A673 (cell line): ENCODE data around the gene SERINC2. TPM values are rescaled to one million over a fixed set of nuclear protein-coding genes. Genes with fewer than 3 reads are reported as not detected.

Experiments used
- BruUV-seq: library from RNA; stranded (reverse); fragments of 400-500 nt; replicated peaks from 2 replicates; lab custom pipeline; 2021; lab: Mats Ljungman, UMichigan
- CTCF ChIA-PET: fragments of 300-600 bp; sonication (Branson Sonifier 250); formaldehyde crosslinking; loops from one replicate; lab custom pipeline; 2022; ENCODE audit warnings: antibody characterized with exemption; lab: Charles Lee
- POLR2A ChIA-PET: fragments of 300-600 bp; sonication (Branson Sonifier 250); formaldehyde crosslinking; loops from one replicate; lab custom pipeline; 2022; ENCODE audit warnings: antibody characterized with exemption; ENCODE audit not compliant: low non-redundant PET; lab: Charles Lee
- DNase-seq: peaks from one replicate; pipeline ENCODE4 v3.0.0-alpha.2; 2015; ENCODE audit warnings: low spot score
- H3K27ac ChIP-seq: fragments of 200-600 bp; sonication (generic); 2 replicates; pipeline ENCODE4 v1.5.1; 2016; ENCODE audit warnings: mixed run types, low read depth, mild to moderate bottlenecking, mixed read lengths, antibody characterized with exemption, low read length; ENCODE audit not compliant: poor library complexity, severe bottlenecking
- H3K27me3 ChIP-seq: fragments of 200-600 bp; sonication (generic); replicated peaks from 2 replicates; pipeline ENCODE4 v1.6.1; 2017; ENCODE audit warnings: mixed run types, low read depth, mild to moderate bottlenecking, mixed read lengths, antibody characterized with exemption, low read length; ENCODE audit not compliant: insufficient read depth, poor library complexity
- H3K36me3 ChIP-seq: fragments of 200-600 bp; sonication (generic); 2 replicates; pipeline ENCODE4 v1.6.1; 2016; ENCODE audit warnings: mixed run types, mild to moderate bottlenecking, mixed read lengths, antibody characterized with exemption, low read length; ENCODE audit not compliant: insufficient read depth, poor library complexity, severe bottlenecking
- H3K4me1 ChIP-seq: fragments of 200-600 bp; sonication (generic); 2 replicates; pipeline ENCODE4 v1.6.1; 2017; ENCODE audit warnings: mixed run types, mild to moderate bottlenecking, mixed read lengths, antibody characterized with exemption, low read length; ENCODE audit not compliant: insufficient read depth, poor library complexity, severe bottlenecking
- H3K4me3 ChIP-seq: fragments of 200-600 bp; sonication (generic); 2 replicates; pipeline ENCODE4 v1.5.1; 2016; ENCODE audit warnings: low read depth, mixed run types, mild to moderate bottlenecking, mixed read lengths, low read length; ENCODE audit not compliant: poor library complexity, severe bottlenecking
- H3K9me3 ChIP-seq: fragments of 200-600 bp; sonication (generic); 2 replicates; pipeline ENCODE4 v1.6.1; 2016; ENCODE audit warnings: mixed run types, low read depth, mild to moderate bottlenecking, mixed read lengths, antibody characterized with exemption, low read length; ENCODE audit not compliant: poor library complexity, severe bottlenecking
- CTCF ChIP-seq: fragments of 300-800, 200-600 bp; sonication (generic); conservative IDR thresholded peaks from 2 replicates; pipeline ENCODE4 v1.5.1; 2017; ENCODE audit warnings: low read depth, mild to moderate bottlenecking, antibody characterized with exemption, low read length, moderate library complexity, mixed read lengths
- EZH2 ChIP-seq: fragments of 200-600 bp; sonication (generic); IDR thresholded peaks from 2 replicates; pipeline ENCODE4 v1.6.1; 2017; ENCODE audit warnings: borderline replicate concordance, low read depth, mild to moderate bottlenecking, mixed read lengths, antibody characterized with exemption, low read length; ENCODE audit not compliant: poor library complexity, severe bottlenecking
- intact Hi-C: fragments of 100-400 bp; cut with micrococcal nuclease; formaldehyde crosslinking; loops from one replicate; pipeline ENCODE4 v1.10.0; 2022; ENCODE audit not compliant: unreplicated experiment
- total RNA-seq: library from RNA; stranded (reverse); gene quantifications from 2 replicates; pipeline ENCODE4 v1.2.3, GENCODE V29; 2021

The SERINC2 gene
- total RNA-seq, 1 experiment from 2014 or later = 0.30 TPM

GRCh38 chr1:31398246-31398645 is 14.8 kb upstream of the SERINC2 start:
- no peak for DNase-seq
- Histone ChIP-seq H3K36me3 (no peaks in the 10 kb centered on the region), H3K4me3 (no peak overlapping the region), H3K27ac (no peak overlapping the region), H3K27me3 (no peaks in the 10 kb centered on the region), H3K9me3 (no peaks in the 10 kb centered on the region), H3K4me1 (peaks cover 3% of the 10 kb centered on the region)
- intact Hi-C loops = loop anchor here (10.0 kb wide), 1 partner anchor 387 kb away; no protein-coding TSS in a partner anchor
- ChIA-PET POLR2A (no interaction called here), CTCF (no interaction called here)
- BruUV-seq = no TSS peak
- TF ChIP-seq EZH2 (no peak), CTCF (no peak)

GRCh38 chr1:31399976-31400375 is 13.0 kb upstream of the SERINC2 start:
- POLR2A ChIA-PET = no interaction called here
- TF ChIP-seq EZH2 = no peak
- no peak for TF ChIP-seq CTCF
- Histone ChIP-seq H3K27me3 (no peaks in the 10 kb centered on the region), H3K36me3 (no peaks in the 10 kb centered on the region), H3K4me3 (no peak overlapping the region), H3K9me3 (no peaks in the 10 kb centered on the region), H3K4me1 (peaks cover under 1% of the 10 kb centered on the region), H3K27ac (no peak overlapping the region)
- intact Hi-C loops = loop anchor here (10.0 kb wide), 1 partner anchor 385 kb away; no protein-coding TSS in a partner anchor
- no TSS peak for BruUV-seq
- CTCF ChIA-PET = no interaction called here
- DNase-seq = no peak

GRCh38 chr1:31400393-31400792 is 12.6 kb upstream of the SERINC2 start:
- POLR2A ChIA-PET = no interaction called here
- BruUV-seq = no TSS peak

More at GRCh38 chr1:31400393-31400792, 12.6 kb upstream of the SERINC2 start:
- Histone ChIP-seq H3K27me3 (no peaks in the 10 kb centered on the region), H3K36me3 (no peaks in the 10 kb centered on the region), H3K9me3 (no peaks in the 10 kb centered on the region), H3K27ac (no peak overlapping the region), H3K4me3 (no peak overlapping the region), H3K4me1 (no peaks in the 10 kb centered on the region)
- TF ChIP-seq EZH2 (no peak), CTCF (no peak)
- intact Hi-C loops = no loop called here
- no peak for DNase-seq
- CTCF ChIA-PET = no interaction called here
